Activated naive CD4-positive, alpha-beta T cell treated with anti-CD3 and anti-CD28 coated beads, Interleukin-2, amount 50 U/mL, for 72 hours (primary cell): ENCODE data around the gene TP53BP1. TPM values are rescaled to one million over a fixed set of nuclear protein-coding genes. Genes with fewer than 3 reads are reported as not detected.

Experiments used
- ATAC-seq, 2 donors: fragments of 150-1000 bp; cut with Tn5 transposase; 2 replicates each; pipeline ENCODE4 v1.10.0; 2021; ENCODE audit warnings: mild to moderate bottlenecking in 2 of 2, moderate library complexity in 2 of 2
- DNase-seq, 2 donors: peaks; one replicate each; pipeline ENCODE4 v3.0.0; 2021 to 2022; ENCODE audit warnings: low spot score in 2 of 2
- H3K27ac Mint-ChIP-seq, 2 donors: one replicate each; pipeline ENCODE4 v1.8.0; 2022; ENCODE audit warnings: mild to moderate bottlenecking in 2 of 2, mixed read lengths in 2 of 2
- H3K36me3 Mint-ChIP-seq, 2 donors: one replicate each; pipeline ENCODE4 v1.8.0; 2022; ENCODE audit warnings: mixed read lengths in 2 of 2
- H3K9me3 Mint-ChIP-seq, 2 donors: one replicate each; pipeline ENCODE4 v1.8.0; 2022; ENCODE audit warnings: mixed read lengths in 2 of 2
- total RNA-seq, 2 donors: library from RNA; stranded (reverse); gene quantifications; one replicate each; pipeline ENCODE4 v1.2.3, GENCODE V29; 2022

TP53BP1 gene
- total RNA-seq, 2 donors from 2014 or later, result 24.0 to 35.9 TPM

GRCh38 chr15:43361313-43361903, 131.5 kb downstream of the TP53BP1 start:
- Mint-ChIP-seq H3K36me3 (peaks cover 70 to 87% of the 10 kb centered on the region in 2 donors), H3K9me3 (peaks cover 36 to 40% of the 10 kb centered on the region in 2 donors), H3K27ac (no peak overlapping the region)
- no peak for ATAC-seq
- no peak for DNase-seq

GRCh38 chr15:43360821-43361220, 132.1 kb downstream of the TP53BP1 start:
- H3K9me3 Mint-ChIP-seq, result peaks cover 31 to 34% of the 10 kb centered on the region in 2 donors
- no peak overlapping the region for H3K27ac Mint-ChIP-seq

More at GRCh38 chr15:43360821-43361220, 132.1 kb downstream of the TP53BP1 start:
- ATAC-seq (no peak), DNase-seq (no peak)
- peaks cover 64 to 87% of the 10 kb centered on the region in 2 donors for H3K36me3 Mint-ChIP-seq

Other genes with a start within 250 kb of the TP53BP1 start
- gene TGM5, start 226.2 kb downstream of the TP53BP1 start, total RNA-seq, result under 1 TPM in 1 of 2 donors, not detected in 1; 0.45 TPM
- not detected for gene TGM7, start 190.9 kb downstream of the TP53BP1 start, total RNA-seq
- 10 to 100 TPM in 1 of 2 donors, 1 to 10 TPM in 1; 4.4 to 11.1 TPM for gene LCMT2, start 162.6 kb downstream of the TP53BP1 start, total RNA-seq
- gene ZSCAN29, start 122.1 kb downstream of the TP53BP1 start, total RNA-seq, result 10 to 100 TPM; 17.0 to 22.7 TPM
- 10 to 100 TPM; 40.1 to 45.0 TPM for gene TUBGCP4, start 122.1 kb downstream of the TP53BP1 start, total RNA-seq
- 1 to 10 TPM in 1 of 2 donors, under 1 TPM in 1; 0.84 to 1.4 TPM for gene MAP1A, start 24.5 kb upstream of the TP53BP1 start, total RNA-seq
- gene PPIP5K1, start 97.1 kb upstream of the TP53BP1 start, total RNA-seq, result 10 to 100 TPM; 27.8 to 51.3 TPM
- 1 to 10 TPM in 1 of 2 donors, under 1 TPM in 1; 0.34 to 1.1 TPM for gene CKMT1B, start 100.9 kb upstream of the TP53BP1 start, total RNA-seq
- 1 to 10 TPM; 2.3 to 2.6 TPM for gene STRC, start 125.6 kb upstream of the TP53BP1 start, total RNA-seq
- 1 to 10 TPM; 4.4 to 8.1 TPM for gene CATSPER2, start 155.7 kb upstream of the TP53BP1 start, total RNA-seq
- gene CKMT1A, start 200.7 kb upstream of the TP53BP1 start, total RNA-seq, result not detected